OCI-LY3 (cell line): ENCODE results near the gene DPH3.

Source experiments
- H2AFZ ChIP-seq: fragments of 200-600, 300-600 bp; shearing (Covaris generic); 2 replicates; pipeline ENCODE4 v1.6.0; 2014; ENCODE audit warnings: antibody characterized with exemption, low read depth, low read length
- H3K27ac ChIP-seq: fragments of 200-600, 300-600 bp; sonication (generic); 2 replicates; pipeline ENCODE4 v1.5.1; 2014; ENCODE audit warnings: mild to moderate bottlenecking, low read length, moderate library complexity, mixed read lengths
- H3K27me3 ChIP-seq: fragments of 200-600, 300-600 bp; sonication (generic); 2 replicates; pipeline ENCODE4 v1.6.1; 2014; ENCODE audit warnings: low read depth, low read length, mixed read lengths
- H3K36me3 ChIP-seq: fragments of 200-600, 300-600 bp; sonication (generic); replicated peaks from 2 replicates; pipeline ENCODE3; 2014; ENCODE audit warnings: low read depth, low read length, mixed read lengths
- H3K4me1 ChIP-seq: fragments of 300-600, 200-600 bp; sonication (generic); 2 replicates; pipeline ENCODE4 v1.6.1; 2014; ENCODE audit warnings: low read length, mixed read lengths
- H3K4me2 ChIP-seq: fragments of 200-600, 300-600 bp; sonication (generic); 2 replicates; pipeline ENCODE4 v1.6.1; 2014; ENCODE audit warnings: low read length, mixed read lengths
- H3K4me3 ChIP-seq: fragments of 300-600, 200-600 bp; sonication (generic); 2 replicates; pipeline ENCODE4 v1.5.1; 2014; ENCODE audit warnings: antibody characterized with exemption, mild to moderate bottlenecking, low read length, moderate library complexity
- H3K79me2 ChIP-seq: fragments of 300-600, 200-600 bp; shearing (Covaris generic); 2 replicates; pipeline ENCODE4 v1.6.1; 2014; ENCODE audit warnings: mild to moderate bottlenecking, low read length, mixed read lengths
- H3K9ac ChIP-seq: fragments of 300-600, 200-600 bp; shearing (Covaris generic); 2 replicates; pipeline ENCODE4 v1.6.0; 2014; ENCODE audit warnings: mild to moderate bottlenecking, low read length, moderate library complexity
- H3K9me3 ChIP-seq: fragments of 200-600, 300-600 bp; shearing (Covaris generic); 2 replicates; pipeline ENCODE4 v1.6.1; 2014; ENCODE audit warnings: low read length, mixed read lengths; ENCODE audit not compliant: insufficient read depth
- H4K20me1 ChIP-seq: fragments of 200-600, 300-600 bp; sonication (generic); 2 replicates; pipeline ENCODE4 v1.6.1; 2016; ENCODE audit warnings: low read length, mixed read lengths; ENCODE audit not compliant: insufficient read depth
- CTCF ChIP-seq: fragments of 200-600, 300-600 bp; sonication (generic); IDR thresholded peaks from 2 replicates; pipeline ENCODE4 v1.5.1; 2014; ENCODE audit warnings: antibody characterized with exemption, low read length, low read depth
- EZH2phosphoT487 ChIP-seq: fragments of 200-600 bp; shearing (Covaris generic); IDR thresholded peaks from 2 replicates; pipeline ENCODE4 v1.6.1; 2018; ENCODE audit warnings: antibody characterized with exemption, mixed run types, low read depth

The DPH3 gene

DNA sequence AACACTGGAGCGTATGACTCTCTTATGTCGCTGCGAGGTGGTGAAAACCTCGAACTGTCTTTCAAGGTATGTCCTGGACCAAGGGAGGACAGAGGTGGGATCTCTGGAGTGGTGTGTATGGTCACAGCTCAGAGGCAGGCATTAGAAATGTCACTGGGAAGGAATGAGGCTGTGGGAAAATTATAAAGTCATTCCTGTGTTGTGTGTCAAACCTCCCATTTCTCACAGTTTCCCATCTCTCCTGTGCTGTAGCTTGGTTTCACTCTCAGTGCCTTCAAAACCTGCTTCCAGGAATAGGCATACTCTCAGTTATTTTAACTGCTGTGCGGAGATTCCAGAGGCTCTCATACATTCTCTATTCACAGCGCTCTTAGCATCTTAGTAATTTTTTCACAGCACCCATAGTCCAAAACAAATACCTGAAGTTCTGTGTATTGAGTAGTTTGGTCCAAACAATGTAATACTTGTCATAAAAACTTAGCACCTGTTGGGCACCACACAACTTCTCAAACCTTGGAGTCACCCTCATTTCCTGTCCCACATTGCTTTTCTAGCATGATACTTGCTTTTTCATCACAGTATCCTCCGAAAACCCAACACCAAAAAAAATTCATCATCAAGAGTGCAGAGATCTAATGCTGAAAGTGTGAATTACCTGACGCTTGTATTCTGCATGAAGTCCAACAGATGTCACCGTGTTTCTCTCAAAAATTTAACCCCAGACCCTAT, 53.4 kb downstream of the DPH3 start:
- Histone ChIP-seq H4K20me1 (no peaks in the 10 kb centered on the region), H3K4me1 (no peaks in the 10 kb centered on the region), H3K27ac (no peak overlapping the region), H3K9me3 (no peaks in the 10 kb centered on the region), H3K4me2 (no peak overlapping the region), H3K36me3 (no peaks in the 10 kb centered on the region), H3K27me3 (0 out of 2 replicates have a peak, but pooled peaks cover 3% of the 10 kb centered on the region), H2AFZ (no peak overlapping the region), H3K4me3 (no peak overlapping the region), H3K79me2 (no peaks in the 10 kb centered on the region), H3K9ac (no peak overlapping the region)
- TF ChIP-seq CTCF: peak; percentile 21; the same call in 1 of the 2 replicates
- no peak for TF ChIP-seq EZH2phosphoT487
